GM23338 (cell line): ENCODE measurements around the gene HSD17B11. TPM values are rescaled to one million over a fixed set of nuclear protein-coding genes. Genes with fewer than 3 reads are reported as not detected.

ENCODE experiments used
- ATAC-seq: fragments of 200-7000 bp; cut with Tn5 transposase; 3 replicates; pipeline ENCODE4 v1.9.1; 2020
- DNase-seq: peaks from one replicate; pipeline ENCODE4 v3.0.0-alpha.2; 2015; ENCODE audit warnings: low spot score
- H2AFZ ChIP-seq: fragments of 200-600 bp; sonication (generic); 2 replicates; pipeline ENCODE4 v1.8.0; 2016; ENCODE audit warnings: antibody characterized with exemption, mild to moderate bottlenecking, moderate library complexity
- H3F3A ChIP-seq: fragments of 200-600 bp; sonication (generic); replicated peaks from 2 replicates; pipeline ENCODE4 v1.8.0; 2017; ENCODE audit warnings: antibody characterized with exemption, mixed run types, low read depth
- H3K27ac ChIP-seq: fragments of 200-600 bp; sonication (generic); 2 replicates; pipeline ENCODE4 v1.6.1; 2016; ENCODE audit warnings: low read depth
- H3K27me3 ChIP-seq: fragments of 200-600 bp; sonication (generic); 2 replicates; pipeline ENCODE4 v1.8.0; 2016; ENCODE audit warnings: mild to moderate bottlenecking, mixed run types, moderate library complexity; ENCODE audit not compliant: insufficient read depth
- H3K36me3 ChIP-seq: fragments of 200-600 bp; sonication (generic); 2 replicates; pipeline ENCODE4 v1.8.0; 2016; ENCODE audit warnings: mild to moderate bottlenecking; ENCODE audit not compliant: insufficient read depth
- H3K4me1 ChIP-seq: fragments of 200-600 bp; sonication (generic); 2 replicates; pipeline ENCODE4 v1.8.0; 2016; ENCODE audit warnings: mild to moderate bottlenecking, moderate library complexity; ENCODE audit not compliant: insufficient read depth
- H3K4me2 ChIP-seq: fragments of 200-600 bp; sonication (generic); 2 replicates; pipeline ENCODE4 v1.7.1; 2017; ENCODE audit warnings: mixed run types
- H3K4me3 ChIP-seq: fragments of 200-600 bp; sonication (generic); 2 replicates; pipeline ENCODE4 v1.6.1; 2016; ENCODE audit warnings: mixed run types
- H3K79me2 ChIP-seq: fragments of 200-600 bp; sonication (generic); replicated peaks from 2 replicates; pipeline ENCODE4 v1.8.0; 2017; ENCODE audit warnings: mild to moderate bottlenecking; ENCODE audit not compliant: insufficient read depth
- H3K9me2 ChIP-seq: fragments of 200-600 bp; sonication (generic); 2 replicates; pipeline ENCODE4 v1.8.0; 2017; ENCODE audit not compliant: insufficient read depth
- H4K20me1 ChIP-seq: fragments of 200-600 bp; sonication (generic); replicated peaks from 2 replicates; pipeline ENCODE4 v1.8.0; 2017; ENCODE audit warnings: mild to moderate bottlenecking; ENCODE audit not compliant: insufficient read depth
- H3K27ac Mint-ChIP-seq: 2 replicates; pipeline ENCODE4 v1.8.0; 2020; ENCODE audit warnings: inconsistent platforms, mild to moderate bottlenecking, moderate library complexity, mixed read lengths
- H3K27me3 Mint-ChIP-seq: 3 replicates; pipeline ENCODE4 v1.8.0; 2022; ENCODE audit warnings: low read depth, mild to moderate bottlenecking, moderate library complexity, mixed read lengths, inconsistent platforms; ENCODE audit not compliant: insufficient read depth, poor library complexity
- H3K36me3 Mint-ChIP-seq: 3 replicates; pipeline ENCODE4 v1.8.0; 2021; ENCODE audit warnings: low read depth, mild to moderate bottlenecking, inconsistent platforms, moderate library complexity, mixed read lengths
- H3K4me1 Mint-ChIP-seq: 3 replicates; pipeline ENCODE4 v1.8.0; 2020; ENCODE audit warnings: mild to moderate bottlenecking, inconsistent platforms, mixed read lengths
- H3K4me3 Mint-ChIP-seq: 3 replicates; pipeline ENCODE4 v1.8.0; 2021; ENCODE audit warnings: moderate library complexity, mild to moderate bottlenecking, inconsistent platforms, mixed read lengths
- H3K9me3 Mint-ChIP-seq: 3 replicates; pipeline ENCODE4 v1.8.0; 2020; ENCODE audit warnings: moderate library complexity, mild to moderate bottlenecking, inconsistent platforms, mixed read lengths
- CTCF ChIP-seq, 2 experiments: fragments of 200-600 bp in 1 of 2; sonication (generic) in 1 of 2; conservative IDR thresholded peaks; 2 replicates each; pipeline versions ENCODE4 v1.5.1 to v1.6.1; 2016 to 2017; ENCODE audit warnings: antibody characterized with exemption in 2 of 2, low read depth in 2 of 2, mild to moderate bottlenecking in 2 of 2, moderate library complexity in 1 of 2
- ETS1 ChIP-seq: IDR thresholded peaks from 2 replicates; pipeline ENCODE4 v1.6.1; 2016; ENCODE audit warnings: antibody characterized with exemption
- EZH2phosphoT487 ChIP-seq: fragments of 200-600 bp; sonication (generic); IDR thresholded peaks from one replicate; pipeline ENCODE4 v1.8.1; 2018; ENCODE audit warnings: antibody characterized with exemption; ENCODE audit not compliant: unreplicated experiment
- NANOG ChIP-seq: IDR thresholded peaks from 2 replicates; pipeline ENCODE4 v1.6.1; 2016; ENCODE audit warnings: antibody characterized with exemption, borderline replicate concordance
- STAT1 ChIP-seq: IDR thresholded peaks from one replicate; pipeline ENCODE4 v1.6.1; 2016; ENCODE audit warnings: antibody characterized with exemption; ENCODE audit not compliant: unreplicated experiment
- ZNF462 ChIP-seq: fragments of 250-450 bp; sonication (Bioruptor Pico); IDR thresholded peaks from 2 replicates; pipeline ENCODE4 v1.5.0; 2020; ENCODE audit warnings: mild to moderate bottlenecking, moderate library complexity
- polyA plus RNA-seq: library from polyadenylated mRNA; unstranded; fragments of >200 nt; fragmentation: Nextera tagmentation; extraction: Ambion mirVana; gene quantifications from 2 replicates; pipeline ENCODE4 v1.2.1, GENCODE V29; 2016
- total RNA-seq: library from RNA; depleted of rRNA; stranded (reverse); fragments of >200 nt; shearing (Covaris generic); gene quantifications from 2 replicates; pipeline ENCODE4 v1.2.3, GENCODE V29; 2014

The HSD17B11 gene
- total and polyA plus RNA-seq, 2 experiments from 2014 or later, result 9.7 to 14.8 TPM

GRCh38 chr4:87309625-87310024 lies 81.4 kb downstream of the HSD17B11 start (continued):
- no peak for TF ChIP-seq ZNF462 (CRISPR knock-in tag)
- no peak for TF ChIP-seq NANOG
- TF ChIP-seq CTCF (conservative IDR thresholded peaks at IDR 0.05; ENCODE audit: low read depth in 2 of 2), result no peak

GRCh38 chr4:87306056-87306455 lies 84.9 kb downstream of the HSD17B11 start:
- Histone ChIP-seq H2AFZ (no peak overlapping the region), H3F3A (no peaks in the 10 kb centered on the region), H3K4me2 (no peak overlapping the region), H3K79me2 (no peaks in the 10 kb centered on the region), H3K27ac (no peak overlapping the region), H3K4me3 (no peak overlapping the region), H3K36me3 (no peaks in the 10 kb centered on the region), H3K9me2 (no peaks in the 10 kb centered on the region), H3K27me3 (no peaks in the 10 kb centered on the region), H4K20me1 (no peaks in the 10 kb centered on the region), H3K4me1 (no peaks in the 10 kb centered on the region)
- Mint-ChIP-seq H3K4me1 (no peaks in the 10 kb centered on the region), H3K27ac (no peak overlapping the region), H3K4me3 (no peak overlapping the region), H3K27me3 (peaks cover 6% of the 10 kb centered on the region), H3K9me3 (no peaks in the 10 kb centered on the region), H3K36me3 (no peaks in the 10 kb centered on the region)
- ATAC-seq (no peak), DNase-seq (no peak)
- no peak for TF ChIP-seq STAT1
- TF ChIP-seq ETS1, result no peak
- TF ChIP-seq NANOG, result no peak
- no peak for TF ChIP-seq ZNF462 (CRISPR knock-in tag)
- TF ChIP-seq EZH2phosphoT487, result no peak
